Suprapubic skin (tissue), 4 donors: ENCODE measurements around the gene LHX3. TPM values are rescaled to one million over a fixed set of nuclear protein-coding genes. Genes with fewer than 3 reads are reported as not detected.

ENCODE experiments used
- DNase-seq, 2 donors: peaks; one replicate each; pipeline ENCODE4 v3.0.0-alpha.2; 2019; ENCODE audit warnings: low spot score in 2 of 2
- H3K27ac ChIP-seq: fragments of 200-600 bp; sonication (generic); one replicate; pipeline ENCODE4 v1.5.1; 2019
- H3K27me3 ChIP-seq: fragments of 200-600 bp; sonication (generic); one replicate; pipeline ENCODE4 v1.5.1; 2019
- H3K36me3 ChIP-seq: fragments of 200-600 bp; sonication (generic); one replicate; pipeline ENCODE4 v1.5.1; 2019
- H3K4me1 ChIP-seq: fragments of 200-600 bp; sonication (generic); one replicate; pipeline ENCODE4 v1.5.1; 2019
- H3K4me3 ChIP-seq: fragments of 200-600 bp; sonication (generic); one replicate; pipeline ENCODE4 v1.5.1; 2019; ENCODE audit warnings: mild to moderate bottlenecking
- H3K9me3 ChIP-seq: fragments of 200-600 bp; sonication (generic); one replicate; pipeline ENCODE4 v1.5.1; 2019
- EP300 ChIP-seq: sonication (generic); formaldehyde crosslinking; IDR thresholded peaks from one replicate; pipeline ENCODE4 v1.6.1; 2017; ENCODE audit warnings: antibody characterized with exemption
- POLR2A ChIP-seq, 2 donors: fragments of 450-650 bp; IDR thresholded peaks; one replicate each; pipeline ENCODE4 v1.6.1; 2017; ENCODE audit warnings: antibody characterized with exemption in 2 of 2, mild to moderate bottlenecking in 2 of 2, moderate library complexity in 2 of 2
- POLR2AphosphoS5 ChIP-seq, 3 donors: sonication (generic); formaldehyde crosslinking; IDR thresholded peaks; one replicate each; pipeline ENCODE4 v1.6.1; 2017; ENCODE audit warnings: antibody characterized with exemption in 3 of 3
- WGBS: methylation state at CpG from one replicate; pipeline ENCODE4 v1.1.5; 2018; 5-methylcytosine and 5-hydroxymethylcytosine counted together
- total RNA-seq, 4 donors: library from RNA; depleted of rRNA; stranded (reverse); fragments of >200 nt; gene quantifications; one replicate each; pipeline ENCODE4 v1.1.0, GENCODE V29; 2016
- TF ChIP-seq, protein P1 (sequence below), 2 donors: fragments of 200-600 bp in 1 of 2; fragments of 450-650 bp in 1 of 2; sonication (generic) in 1 of 2; IDR thresholded peaks; one replicate each; pipeline ENCODE4 v1.5.1; 2016 to 2019; ENCODE audit warnings: antibody characterized with exemption in 2 of 2, mild to moderate bottlenecking in 1 of 2, moderate library complexity in 1 of 2

The LHX3 gene
- total RNA-seq: under 1 TPM in 2 of 4 donors, not detected in 2; 0.26 TPM

DNA sequence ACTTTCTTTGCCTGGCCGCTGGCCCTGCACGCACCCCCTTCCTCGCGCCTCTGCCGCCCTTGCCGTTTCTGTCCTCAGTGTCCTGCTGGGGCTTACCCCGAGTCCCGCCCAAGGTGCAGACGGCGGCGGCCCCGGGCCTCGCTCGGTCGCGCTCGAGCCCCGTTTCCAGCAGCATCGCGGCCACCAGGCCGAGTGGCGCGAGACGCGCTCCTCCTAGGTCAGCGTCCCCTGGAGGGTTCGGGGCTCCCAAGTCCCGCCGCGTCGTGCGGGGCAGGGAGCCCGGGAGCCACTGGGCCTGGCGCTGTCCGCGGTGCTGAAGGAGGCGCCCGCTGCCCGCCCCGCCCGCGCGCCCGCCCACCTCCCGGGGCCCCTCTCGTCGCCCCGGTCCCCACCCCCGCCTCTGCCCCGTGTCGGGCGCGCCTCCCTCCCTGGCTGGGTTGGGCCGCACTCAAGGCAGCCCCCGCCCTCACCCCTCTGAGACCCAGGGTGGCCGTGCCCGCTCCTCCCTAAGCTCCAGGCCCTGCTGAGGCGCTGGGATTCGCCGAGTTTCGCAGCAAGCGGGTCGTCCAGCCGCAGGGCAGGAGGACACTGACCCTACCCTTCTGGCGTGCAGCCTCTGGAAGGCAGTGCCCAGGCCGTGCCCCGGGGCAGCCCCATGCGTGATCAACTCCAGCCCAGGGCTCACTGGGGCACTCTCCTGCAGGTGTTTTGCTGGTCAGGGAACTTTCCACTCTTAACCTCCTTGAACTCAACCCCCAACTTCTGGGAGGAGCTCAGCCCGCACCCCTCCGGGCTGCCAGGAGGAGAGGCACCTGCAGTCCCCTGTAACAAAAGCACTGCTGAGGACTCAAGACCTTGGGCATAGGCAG, at the start of gene LHX3:
TSS of gene LHX3 (minus strand) at position 291 of the 869 bp plus-strand sequence. CDS start at position 175, 116 bp downstream.
- no peak for TF ChIP-seq EP300
- no peak for TF ChIP-seq POLR2AphosphoS5 (IDR thresholded peaks at IDR 0.05)
- TF ChIP-seq POLR2A (IDR thresholded peaks at IDR 0.05): no peak
- TF ChIP-seq, protein P1, sequence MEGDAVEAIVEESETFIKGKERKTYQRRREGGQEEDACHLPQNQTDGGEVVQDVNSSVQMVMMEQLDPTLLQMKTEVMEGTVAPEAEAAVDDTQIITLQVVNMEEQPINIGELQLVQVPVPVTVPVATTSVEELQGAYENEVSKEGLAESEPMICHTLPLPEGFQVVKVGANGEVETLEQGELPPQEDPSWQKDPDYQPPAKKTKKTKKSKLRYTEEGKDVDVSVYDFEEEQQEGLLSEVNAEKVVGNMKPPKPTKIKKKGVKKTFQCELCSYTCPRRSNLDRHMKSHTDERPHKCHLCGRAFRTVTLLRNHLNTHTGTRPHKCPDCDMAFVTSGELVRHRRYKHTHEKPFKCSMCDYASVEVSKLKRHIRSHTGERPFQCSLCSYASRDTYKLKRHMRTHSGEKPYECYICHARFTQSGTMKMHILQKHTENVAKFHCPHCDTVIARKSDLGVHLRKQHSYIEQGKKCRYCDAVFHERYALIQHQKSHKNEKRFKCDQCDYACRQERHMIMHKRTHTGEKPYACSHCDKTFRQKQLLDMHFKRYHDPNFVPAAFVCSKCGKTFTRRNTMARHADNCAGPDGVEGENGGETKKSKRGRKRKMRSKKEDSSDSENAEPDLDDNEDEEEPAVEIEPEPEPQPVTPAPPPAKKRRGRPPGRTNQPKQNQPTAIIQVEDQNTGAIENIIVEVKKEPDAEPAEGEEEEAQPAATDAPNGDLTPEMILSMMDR (IDR thresholded peaks at IDR 0.05): no peak
- Histone ChIP-seq H3K27me3 (peaks cover 60% of the 10 kb centered on the region), H3K4me3 (no peak within 1 kb of the TSS), H3K4me1 (peaks cover 4% of the 10 kb centered on the region), H3K9me3 (no peaks in the 10 kb centered on the region), H3K36me3 (peaks cover 25% of the 10 kb centered on the region), H3K27ac (no peak within 1 kb of the TSS)
- no peak for DNase-seq
- WGBS: 10% methylated on average over 12 of the region's 70 CpGs

DNA sequence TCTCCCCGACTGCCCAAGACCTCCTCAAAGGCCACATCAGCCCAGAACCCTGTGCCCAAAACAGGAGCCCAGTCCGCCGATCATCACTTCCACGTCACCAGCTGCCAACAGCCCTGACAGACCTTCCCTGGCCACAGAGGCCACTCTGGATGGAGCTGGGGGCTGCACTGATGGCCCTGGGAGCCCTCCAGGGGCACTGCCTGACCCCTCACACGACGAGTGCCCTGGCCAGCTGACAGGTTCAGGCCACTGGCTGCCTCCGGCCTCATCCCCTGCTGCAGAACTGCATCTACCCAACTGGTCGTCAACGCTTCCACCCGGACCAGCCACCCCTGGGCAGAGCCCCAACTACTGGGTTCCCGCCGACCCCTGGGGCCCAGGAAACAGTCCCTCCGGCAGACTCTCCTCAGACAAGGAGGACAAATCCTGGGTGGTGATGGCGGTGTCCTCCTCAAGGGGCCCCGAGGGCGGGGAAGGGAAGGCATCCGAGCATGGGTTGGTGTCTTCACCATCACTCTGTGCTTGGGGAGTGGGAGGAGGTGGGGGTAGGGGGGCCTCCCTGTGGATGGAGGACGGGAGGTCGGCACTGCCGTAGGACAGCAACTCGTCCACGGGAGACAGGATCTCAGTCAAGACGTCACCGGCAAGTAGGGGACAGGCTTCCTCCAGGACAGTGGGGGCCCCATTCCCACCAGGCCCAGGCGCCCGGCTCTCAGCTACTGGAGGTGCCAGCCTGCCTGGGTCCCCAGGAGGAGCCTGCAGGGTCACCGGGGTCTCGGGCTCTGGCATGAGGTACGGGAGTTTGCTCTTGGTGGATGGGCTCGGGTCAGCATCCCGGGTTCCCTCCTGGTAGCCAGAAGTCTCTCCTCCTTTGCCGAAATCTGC, 48.6 kb upstream of the LHX3 start:
- WGBS: 86% methylated on average over 25 of the region's 32 CpGs

DNA sequence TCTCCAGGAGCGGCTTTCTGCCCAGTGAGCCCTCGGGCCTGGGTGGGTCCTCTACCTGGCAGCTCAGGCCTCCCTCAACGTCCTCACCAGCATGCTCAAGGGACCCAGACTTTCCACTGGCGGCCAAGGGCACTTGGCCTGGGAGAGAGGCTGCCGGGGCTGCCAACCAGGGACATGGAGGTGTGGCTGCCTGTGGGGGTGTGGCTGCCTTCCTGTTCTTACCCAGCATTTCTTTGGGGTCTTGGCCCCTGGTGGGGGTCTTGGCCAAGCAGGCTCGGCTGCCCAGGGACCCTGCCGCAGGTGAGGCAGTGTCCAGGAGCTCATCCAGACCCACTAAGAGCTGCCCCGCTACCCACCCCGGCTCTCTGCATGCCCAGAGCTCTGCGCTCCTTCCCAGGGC, 47.9 kb upstream of the LHX3 start:
- Histone ChIP-seq H3K27me3 (peaks cover 36% of the 10 kb centered on the region), H3K36me3 (no peaks in the 10 kb centered on the region), H3K9me3 (no peaks in the 10 kb centered on the region), H3K27ac (no peak overlapping the region), H3K4me3 (no peak overlapping the region), H3K4me1 (peaks cover 20% of the 10 kb centered on the region)
- TF ChIP-seq POLR2AphosphoS5 (IDR thresholded peaks at IDR 0.05) (no peak), EP300 (no peak), POLR2A (IDR thresholded peaks at IDR 0.05) (no peak)
- TF ChIP-seq, protein P1 (IDR thresholded peaks at IDR 0.05): no peak
- no peak for DNase-seq
- 69% methylated on average over 6 of the region's 10 CpGs for WGBS

More for the DNA sequence above, 48.6 kb upstream of the LHX3 start:
- no peaks in the 10 kb centered on the region for H3K9me3 ChIP-seq
- no peak overlapping the region for H3K4me3 ChIP-seq
- no peak overlapping the region for H3K27ac ChIP-seq
- peaks cover 40% of the 10 kb centered on the region for H3K27me3 ChIP-seq
- H3K36me3 ChIP-seq: no peaks in the 10 kb centered on the region
- DNase-seq: no peak
- TF ChIP-seq POLR2AphosphoS5 (IDR thresholded peaks at IDR 0.05): no peak
- TF ChIP-seq EP300: no peak
- TF ChIP-seq, protein P1 (IDR thresholded peaks at IDR 0.05): no peak
- no peak for TF ChIP-seq POLR2A (IDR thresholded peaks at IDR 0.05)
- H3K4me1 ChIP-seq: peaks cover 14% of the 10 kb centered on the region

DNA sequence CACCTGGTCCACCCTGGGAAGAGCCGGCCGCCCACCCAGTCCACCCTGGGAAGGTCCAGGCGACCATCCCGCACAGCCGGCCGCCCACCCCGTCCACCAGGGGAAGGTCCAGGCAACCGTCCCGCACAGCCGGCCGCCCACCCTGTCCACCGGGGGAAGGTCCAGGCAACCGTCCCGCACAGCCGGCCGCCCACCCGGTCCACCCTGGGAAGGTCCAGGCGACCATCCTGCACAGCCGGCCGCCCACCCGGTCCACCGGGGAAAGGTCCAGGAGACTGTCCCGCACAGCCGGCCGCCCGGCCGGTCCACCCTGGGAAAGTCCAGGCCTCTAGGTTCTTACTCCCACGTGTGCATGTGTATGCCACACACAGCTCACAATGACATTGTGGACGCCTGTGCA, 47.4 kb upstream of the LHX3 start:
- Histone ChIP-seq H3K9me3 (no peaks in the 10 kb centered on the region), H3K36me3 (no peaks in the 10 kb centered on the region), H3K27me3 (peaks cover 32% of the 10 kb centered on the region), H3K4me3 (no peak overlapping the region), H3K4me1 (peaks cover 23% of the 10 kb centered on the region), H3K27ac (no peak overlapping the region)
- TF ChIP-seq, protein P1 (IDR thresholded peaks at IDR 0.05): no peak
- TF ChIP-seq POLR2AphosphoS5 (IDR thresholded peaks at IDR 0.05) (no peak), EP300 (no peak), POLR2A (IDR thresholded peaks at IDR 0.05) (no peak)
- WGBS: no CpG with 5 or more reads among the region's 29 CpGs
- no peak for DNase-seq
